Lower leg skin (tissue), 3 donors: ENCODE results near the gene TFAP2A.

Experiments used
- POLR2A ChIP-seq, 2 donors: fragments of 450-650 bp; IDR thresholded peaks; one replicate each; pipeline ENCODE4 v1.6.1; 2016 to 2017; ENCODE audit warnings: antibody characterized with exemption in 2 of 2, mild to moderate bottlenecking in 1 of 2, moderate library complexity in 1 of 2
- TF ChIP-seq, protein P1 (sequence below), 3 donors: fragments of 450-650 bp; IDR thresholded peaks; one replicate each; pipeline ENCODE4 v1.5.1; 2016; ENCODE audit warnings: antibody characterized with exemption in 3 of 3, mild to moderate bottlenecking in 3 of 3, moderate library complexity in 2 of 3

DNA sequence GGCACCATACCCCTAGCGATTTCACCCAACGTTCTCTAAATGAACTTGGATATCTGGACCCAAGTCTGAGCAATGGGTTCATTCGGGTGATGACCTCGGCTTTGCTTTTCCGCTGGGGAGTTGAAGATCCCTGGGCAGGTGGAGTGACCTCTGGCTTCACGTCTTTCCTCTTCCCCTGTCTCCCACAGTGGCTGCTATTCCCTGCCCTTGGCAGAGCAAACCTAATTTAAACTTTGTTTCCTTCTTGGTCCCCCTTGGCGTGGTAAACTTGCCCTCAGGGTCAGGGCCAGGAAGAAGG, 7.8 kb upstream of the TFAP2A start:
- TF ChIP-seq, protein P1, sequence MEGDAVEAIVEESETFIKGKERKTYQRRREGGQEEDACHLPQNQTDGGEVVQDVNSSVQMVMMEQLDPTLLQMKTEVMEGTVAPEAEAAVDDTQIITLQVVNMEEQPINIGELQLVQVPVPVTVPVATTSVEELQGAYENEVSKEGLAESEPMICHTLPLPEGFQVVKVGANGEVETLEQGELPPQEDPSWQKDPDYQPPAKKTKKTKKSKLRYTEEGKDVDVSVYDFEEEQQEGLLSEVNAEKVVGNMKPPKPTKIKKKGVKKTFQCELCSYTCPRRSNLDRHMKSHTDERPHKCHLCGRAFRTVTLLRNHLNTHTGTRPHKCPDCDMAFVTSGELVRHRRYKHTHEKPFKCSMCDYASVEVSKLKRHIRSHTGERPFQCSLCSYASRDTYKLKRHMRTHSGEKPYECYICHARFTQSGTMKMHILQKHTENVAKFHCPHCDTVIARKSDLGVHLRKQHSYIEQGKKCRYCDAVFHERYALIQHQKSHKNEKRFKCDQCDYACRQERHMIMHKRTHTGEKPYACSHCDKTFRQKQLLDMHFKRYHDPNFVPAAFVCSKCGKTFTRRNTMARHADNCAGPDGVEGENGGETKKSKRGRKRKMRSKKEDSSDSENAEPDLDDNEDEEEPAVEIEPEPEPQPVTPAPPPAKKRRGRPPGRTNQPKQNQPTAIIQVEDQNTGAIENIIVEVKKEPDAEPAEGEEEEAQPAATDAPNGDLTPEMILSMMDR (IDR thresholded peaks at IDR 0.05), result no peak
- TF ChIP-seq POLR2A (IDR thresholded peaks at IDR 0.05), result no peak
